SK-N-SH (cell line): ENCODE measurements around the gene AOAH.
"Not testable (repeated sequence)": the region's sequence is repeated elsewhere in the genome, so short reads cannot be mapped to it uniquely, and the experiment has no call there.

Experiments
- CHD2 ChIP-seq: fragments of 150-350 bp; IDR thresholded peaks from 2 replicates; pipeline ENCODE4 v1.6.1; 2018; ENCODE audit warnings: low read length; ENCODE audit not compliant: partially characterized antibody
- RAD21 ChIP-seq: IDR thresholded peaks from 2 replicates; pipeline ENCODE4 v1.6.1; 2012; ENCODE audit warnings: mild to moderate bottlenecking, low read length
- TF ChIP-seq, protein P1 (sequence below): fragments of 200-600 bp; sonication (generic); IDR thresholded peaks from 2 replicates; pipeline ENCODE4 v1.6.1; 2017; ENCODE audit warnings: antibody characterized with exemption, mild to moderate bottlenecking, moderate library complexity

DNA sequence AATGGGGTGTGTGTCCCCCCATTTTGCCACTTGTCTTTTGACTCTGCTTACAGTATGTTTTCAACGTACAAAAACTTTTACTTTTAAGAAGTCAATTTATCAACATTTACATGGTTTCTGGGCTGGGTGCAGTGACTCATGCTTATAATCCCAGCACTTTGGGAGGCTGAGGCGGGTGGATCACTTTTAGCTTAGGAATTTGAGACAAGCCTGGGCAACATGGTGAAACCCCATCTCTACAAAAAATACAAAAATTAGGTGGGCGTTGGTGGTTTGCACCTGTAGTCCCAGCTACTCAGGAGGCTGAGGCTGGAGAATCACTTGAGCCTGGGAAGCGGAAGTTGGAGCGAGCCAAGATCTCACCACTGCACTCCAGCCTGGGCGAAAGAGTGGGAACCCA, 227.1 kb downstream of the AOAH start:
- TF ChIP-seq CHD2, RAD21: not testable (repeated sequence)
- TF ChIP-seq, protein P1, sequence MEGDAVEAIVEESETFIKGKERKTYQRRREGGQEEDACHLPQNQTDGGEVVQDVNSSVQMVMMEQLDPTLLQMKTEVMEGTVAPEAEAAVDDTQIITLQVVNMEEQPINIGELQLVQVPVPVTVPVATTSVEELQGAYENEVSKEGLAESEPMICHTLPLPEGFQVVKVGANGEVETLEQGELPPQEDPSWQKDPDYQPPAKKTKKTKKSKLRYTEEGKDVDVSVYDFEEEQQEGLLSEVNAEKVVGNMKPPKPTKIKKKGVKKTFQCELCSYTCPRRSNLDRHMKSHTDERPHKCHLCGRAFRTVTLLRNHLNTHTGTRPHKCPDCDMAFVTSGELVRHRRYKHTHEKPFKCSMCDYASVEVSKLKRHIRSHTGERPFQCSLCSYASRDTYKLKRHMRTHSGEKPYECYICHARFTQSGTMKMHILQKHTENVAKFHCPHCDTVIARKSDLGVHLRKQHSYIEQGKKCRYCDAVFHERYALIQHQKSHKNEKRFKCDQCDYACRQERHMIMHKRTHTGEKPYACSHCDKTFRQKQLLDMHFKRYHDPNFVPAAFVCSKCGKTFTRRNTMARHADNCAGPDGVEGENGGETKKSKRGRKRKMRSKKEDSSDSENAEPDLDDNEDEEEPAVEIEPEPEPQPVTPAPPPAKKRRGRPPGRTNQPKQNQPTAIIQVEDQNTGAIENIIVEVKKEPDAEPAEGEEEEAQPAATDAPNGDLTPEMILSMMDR = not testable (repeated sequence)
